ENCODE data around the gene LIMCH1.

Gene LIMCH1

GRCh38 chr4:41619161-41619560 is 81.2 kb downstream of the LIMCH1 start:
- DNase-seq (ENCODE audit: low read depth): no peak
- TF ChIP-seq CTCF (conservative IDR thresholded peaks at IDR 0.05; ENCODE audit: low read depth, low read length): no peak
- no peak overlapping the region for H3K4me3 ChIP-seq (ENCODE audit: low read depth, low read length)

GRCh38 chr4:41620594-41621256 is 82.8 kb downstream of the LIMCH1 start:
- DNase-seq (ENCODE audit: low read depth): no peak
- no peak overlapping the region for H3K4me3 ChIP-seq (ENCODE audit: low read depth, low read length)
- no peak for TF ChIP-seq CTCF (conservative IDR thresholded peaks at IDR 0.05; ENCODE audit: low read depth, low read length)

GRCh38 chr4:41622787-41623186 is 84.8 kb downstream of the LIMCH1 start:
- H3K4me3 ChIP-seq (ENCODE audit: low read depth, low read length): no peak overlapping the region
- DNase-seq (ENCODE audit: low read depth): no peak
- TF ChIP-seq CTCF (conservative IDR thresholded peaks at IDR 0.05; ENCODE audit: low read depth, low read length): no peak

- no peak overlapping the region for H3K4me3 ChIP-seq (ENCODE audit: low read depth, low read length)
- no peak for DNase-seq (ENCODE audit: low read depth)
- TF ChIP-seq CTCF (conservative IDR thresholded peaks at IDR 0.05; ENCODE audit: low read depth, low read length): no peak
Observed at GRCh38 chr4:41624765-41625164, 86.8 kb downstream of the LIMCH1 start.

GRCh38 chr4:41625531-41625930 is 87.6 kb downstream of the LIMCH1 start:
- no peak overlapping the region for H3K4me3 ChIP-seq (ENCODE audit: low read depth, low read length)
- no peak for TF ChIP-seq CTCF (conservative IDR thresholded peaks at IDR 0.05; ENCODE audit: low read depth, low read length)
- DNase-seq (ENCODE audit: low read depth): no peak

- no peak for DNase-seq (ENCODE audit: low read depth)
- TF ChIP-seq CTCF (conservative IDR thresholded peaks at IDR 0.05; ENCODE audit: low read depth, low read length): no peak
- H3K4me3 ChIP-seq (ENCODE audit: low read depth, low read length): no peak overlapping the region
Observed at GRCh38 chr4:41628936-41629335, 91.0 kb downstream of the LIMCH1 start.

- DNase-seq (ENCODE audit: low read depth): no peak
- no peak for TF ChIP-seq CTCF (conservative IDR thresholded peaks at IDR 0.05; ENCODE audit: low read depth, low read length)
- H3K4me3 ChIP-seq (ENCODE audit: low read depth, low read length): no peak overlapping the region
Observed at GRCh38 chr4:41631523-41631922, 93.6 kb downstream of the LIMCH1 start.
